ENCODE results near the gene NOCT.
"Not testable (repeated sequence)": the region's sequence is repeated elsewhere in the genome, so short reads cannot be mapped to it uniquely, and the experiment has no call there.

Gene NOCT

GRCh38 chr4:139011225-139011950 lies 4.2 kb upstream of the NOCT start:
- DNase-seq: no peak

GRCh38 chr4:139014371-139015268 lies 961 bp upstream of the NOCT start:
- peak; percentile 97 for DNase-seq

DNA sequence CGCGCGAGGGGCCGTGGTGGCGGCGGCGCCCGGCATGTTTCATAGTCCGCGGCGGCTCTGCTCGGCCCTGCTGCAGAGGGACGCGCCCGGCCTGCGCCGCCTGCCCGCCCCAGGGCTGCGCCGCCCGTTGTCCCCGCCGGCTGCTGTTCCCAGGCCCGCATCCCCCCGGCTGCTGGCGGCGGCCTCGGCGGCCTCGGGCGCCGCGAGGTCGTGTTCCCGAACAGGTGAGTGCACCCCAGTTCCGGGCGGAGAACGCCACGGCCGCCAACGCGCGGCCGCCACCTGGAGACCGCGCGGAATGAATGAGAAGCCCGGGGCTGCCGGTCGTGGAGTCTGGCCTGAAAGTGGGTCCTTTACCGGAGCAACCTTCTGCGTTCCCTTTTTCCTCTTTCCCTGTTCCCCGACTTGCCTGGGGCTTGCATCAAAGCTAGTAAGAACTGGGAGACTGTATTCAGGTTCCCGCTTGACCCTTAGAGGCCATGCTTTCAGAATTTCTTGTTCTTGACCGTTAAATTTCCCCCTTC lies 429 bp downstream of the NOCT start:
- peak; percentile 26 for DNase-seq

DNA sequence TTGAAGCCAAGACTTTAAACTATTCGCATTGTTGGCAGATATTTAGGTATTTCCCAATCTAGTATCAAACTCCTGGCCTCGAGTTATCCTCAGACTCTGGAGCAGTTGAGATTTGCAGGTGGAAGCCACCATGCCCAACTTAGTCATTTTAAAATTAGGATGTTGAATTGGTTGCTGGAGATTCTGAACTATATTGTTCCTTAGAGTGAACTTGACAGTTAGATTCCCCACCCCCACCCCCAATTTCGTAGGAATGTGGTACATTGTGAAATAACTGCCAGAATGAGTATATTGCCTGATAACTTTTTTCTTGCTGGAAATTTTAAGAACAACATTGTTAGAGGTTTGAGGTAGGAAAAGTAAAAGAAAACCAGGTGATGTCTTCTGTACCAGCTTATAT lies 2.3 kb downstream of the NOCT start:
- DNase-seq: no peak

GRCh38 chr4:139018501-139018900 lies 2.9 kb downstream of the NOCT start:
- no peak for DNase-seq

DNA sequence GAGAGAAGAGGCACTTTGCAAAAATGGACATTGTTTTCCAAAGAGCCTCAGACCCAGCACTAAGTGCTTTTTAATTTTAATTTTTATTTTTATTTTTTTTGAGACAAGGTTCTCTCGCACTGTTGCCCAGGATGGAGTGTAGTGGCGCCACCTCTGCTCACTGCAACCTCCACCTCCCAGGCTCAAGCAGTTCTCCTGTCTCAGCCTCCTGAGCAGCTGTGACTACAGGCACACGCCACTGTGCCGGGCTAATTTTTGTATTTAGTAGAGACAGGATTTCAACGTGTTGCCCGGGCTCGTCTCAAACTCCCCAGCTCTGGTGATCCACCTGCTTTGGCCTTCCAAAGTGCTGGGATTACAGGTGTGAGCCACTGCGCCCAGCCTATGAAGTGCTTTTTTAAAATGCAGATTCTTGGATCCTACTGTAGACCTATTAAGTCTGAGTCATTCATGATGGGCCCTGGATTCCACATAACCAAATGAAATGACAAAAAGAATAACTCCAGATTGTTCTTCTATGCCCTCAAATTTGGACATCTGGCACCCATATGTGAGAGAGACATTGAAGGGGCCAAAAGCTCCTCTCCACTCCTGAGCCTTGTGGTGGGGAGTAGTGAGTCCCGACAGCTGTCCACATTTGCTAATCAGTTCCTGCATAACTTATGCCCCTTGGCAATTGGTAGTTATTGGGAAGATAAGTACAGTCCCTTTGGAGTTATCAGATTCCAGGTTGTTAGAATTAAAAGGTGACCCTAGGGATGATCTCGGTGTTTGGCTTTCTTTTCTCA lies 3.6 kb downstream of the NOCT start:
- DNase-seq: peak; percentile 68

GRCh38 chr4:139020384-139020783 lies 4.8 kb downstream of the NOCT start:
- DNase-seq: no peak

DNA sequence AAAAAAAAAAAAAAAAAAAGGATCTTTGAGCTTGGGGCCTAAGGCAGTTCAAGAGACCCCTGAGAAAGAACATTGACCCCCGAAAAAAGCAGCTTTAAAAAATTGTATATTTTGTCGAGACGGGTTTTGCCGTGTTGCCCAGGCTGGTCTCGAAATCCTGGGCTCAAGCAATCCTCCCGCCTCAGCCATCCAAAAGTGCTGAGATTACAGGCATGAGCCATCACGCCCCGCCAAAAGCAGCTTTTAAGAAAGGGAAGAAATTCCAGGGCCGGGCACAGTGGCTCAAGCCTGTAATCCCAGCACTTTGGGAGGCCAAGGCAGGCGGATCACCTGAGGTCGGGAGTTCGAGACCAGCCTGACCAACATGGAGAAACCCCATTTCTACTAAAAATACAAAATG lies 5.5 kb downstream of the NOCT start:
- not testable (repeated sequence) for DNase-seq

- no peak for DNase-seq
These were observed 7.3 kb downstream of the NOCT start for GRCh38 chr4:139022835-139023234.

- DNase-seq: no peak
These were observed 9.1 kb downstream of the NOCT start for GRCh38 chr4:139024686-139025085.

DNA sequence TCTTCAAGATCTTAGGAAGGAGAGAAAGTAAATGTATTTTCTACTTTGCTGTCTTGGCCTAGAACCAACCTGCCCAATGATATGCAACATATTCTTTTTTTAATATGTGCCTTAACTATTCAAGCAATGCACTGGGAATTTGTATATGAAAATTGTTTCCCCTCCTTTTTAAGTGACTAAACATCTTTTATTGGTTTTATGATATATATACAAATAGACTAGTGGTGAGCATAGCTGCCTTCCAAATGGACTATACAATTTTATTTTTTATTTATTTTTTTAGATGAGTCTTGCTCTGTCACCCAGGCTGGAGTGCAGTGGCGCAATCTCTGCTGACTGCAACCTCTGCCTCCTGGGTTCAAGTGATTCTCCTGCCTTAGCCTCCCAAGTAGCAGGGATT lies 10.3 kb downstream of the NOCT start:
- DNase-seq: peak; percentile 31

DNA sequence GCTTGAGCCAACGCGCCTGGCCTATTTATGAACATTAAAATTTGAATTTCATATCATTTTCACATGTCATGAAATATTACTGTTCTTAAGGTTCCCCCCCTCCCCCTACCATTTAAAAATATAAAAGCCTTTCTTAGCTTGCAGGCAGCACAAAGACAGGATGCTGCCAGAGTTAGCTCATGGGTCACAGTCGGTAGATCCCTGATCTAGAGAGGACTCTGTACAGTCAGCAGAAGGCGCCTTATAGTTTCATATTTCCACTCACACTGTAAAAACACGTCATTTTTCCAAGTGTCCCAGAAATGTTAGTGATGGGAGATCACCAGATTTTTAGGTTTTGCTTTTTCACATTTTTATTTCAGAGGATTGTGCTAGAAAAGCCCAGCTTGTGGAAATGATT lies 12.2 kb downstream of the NOCT start:
- DNase-seq: no peak

DNA sequence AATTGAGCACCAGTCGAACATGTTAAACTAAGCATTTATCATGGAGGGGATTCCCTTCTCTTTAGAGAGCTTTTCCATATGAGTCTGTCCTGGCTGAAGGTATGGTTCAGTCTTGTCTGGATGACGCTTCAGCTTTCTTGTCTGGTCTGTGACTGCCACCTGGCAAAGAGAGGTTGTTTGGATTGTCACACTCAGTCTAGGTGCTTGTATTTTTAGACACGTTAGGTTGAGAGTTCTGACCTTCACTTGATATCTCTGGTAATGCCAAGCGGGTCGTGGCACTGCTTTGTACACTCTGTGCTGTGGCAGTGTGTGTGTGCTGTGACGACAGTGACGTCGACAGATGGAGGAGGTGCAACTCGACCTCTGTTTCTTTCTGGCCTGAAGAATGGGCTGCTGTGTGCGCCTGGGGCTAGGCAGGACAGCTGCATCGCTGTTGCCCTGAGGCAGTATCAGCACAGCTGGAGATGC lies 12.6 kb downstream of the NOCT start:
- DNase-seq: no peak

GRCh38 chr4:139029866-139030363 lies 14.3 kb downstream of the NOCT start:
- DNase-seq: not testable (repeated sequence)

GRCh38 chr4:139030614-139031235 lies 15.1 kb downstream of the NOCT start:
- peak; percentile 74 for DNase-seq

DNA sequence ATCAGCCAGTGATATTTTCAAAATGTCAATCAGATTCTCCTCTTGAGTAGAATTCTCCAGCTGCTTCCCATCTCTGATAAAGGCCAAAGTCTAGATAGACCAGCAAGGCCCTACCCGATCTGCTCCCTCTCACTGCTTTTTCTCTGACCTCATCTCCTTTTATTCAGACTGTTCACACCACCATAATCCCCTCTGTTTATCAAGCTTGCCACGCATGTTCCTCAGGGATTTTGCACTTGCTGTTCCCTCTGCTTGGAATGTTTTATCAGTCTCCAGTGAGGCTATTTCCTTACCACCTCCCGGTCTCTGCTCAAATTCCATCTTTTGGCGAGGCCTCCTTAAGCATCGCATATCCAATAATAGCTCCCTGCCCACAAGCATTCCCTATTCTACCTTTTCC lies 20.1 kb downstream of the NOCT start:
- peak; percentile 38 for DNase-seq

DNA sequence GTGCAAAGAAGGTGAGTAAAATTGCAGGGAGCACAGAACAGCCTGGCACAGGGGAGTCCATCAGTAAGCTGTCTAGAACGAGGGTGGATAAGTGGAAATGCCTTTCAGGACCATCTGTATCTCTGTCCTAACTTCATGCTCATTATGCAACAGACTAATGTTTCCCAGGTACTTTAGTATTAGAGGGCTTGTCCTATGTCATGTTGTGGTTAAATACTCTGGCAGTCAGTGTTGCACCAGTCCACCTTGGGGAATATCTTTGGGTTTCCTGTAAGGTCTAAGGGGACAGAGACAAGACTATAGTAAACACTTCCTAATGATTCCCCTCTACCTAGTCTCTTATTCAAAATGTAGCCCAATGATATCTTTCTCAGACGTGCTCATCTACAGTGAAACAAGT lies 21.3 kb downstream of the NOCT start:
- no peak for DNase-seq

- DNase-seq: no peak
These were observed 23.4 kb downstream of the NOCT start for GRCh38 chr4:139038874-139039443.

DNA sequence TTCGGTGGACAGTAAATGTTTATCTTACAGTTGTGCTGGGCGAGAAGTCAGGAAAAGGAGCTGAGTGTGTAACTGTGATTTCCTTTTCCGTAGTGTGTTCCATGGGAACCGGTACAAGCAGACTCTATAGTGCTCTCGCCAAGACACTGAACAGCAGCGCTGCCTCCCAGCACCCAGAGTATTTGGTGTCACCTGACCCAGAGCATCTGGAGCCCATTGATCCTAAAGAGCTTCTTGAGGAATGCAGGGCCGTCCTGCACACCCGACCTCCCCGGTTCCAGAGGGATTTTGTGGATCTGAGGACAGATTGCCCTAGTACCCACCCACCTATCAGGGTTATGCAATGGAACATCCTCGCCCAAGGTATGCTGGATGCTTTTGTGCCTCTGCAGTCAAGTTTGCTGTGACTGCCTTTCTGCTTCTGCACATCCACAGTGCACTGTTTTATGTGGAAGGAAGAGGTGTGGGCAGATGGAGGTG lies 27.4 kb downstream of the NOCT start:
- no peak for DNase-seq

- DNase-seq: no peak
These were observed 28.7 kb downstream of the NOCT start for GRCh38 chr4:139044291-139044690.

GRCh38 chr4:139048026-139048425 lies 32.4 kb downstream of the NOCT start:
- no peak for DNase-seq
